ENCODE data around the gene CD247. TPM values are rescaled to one million over a fixed set of nuclear protein-coding genes. Genes with fewer than 3 reads are reported as not detected.
A peak's percentile ranks its signal among the peaks of the same experiment; 100 is the strongest.

Gene CD247
- total and polyA plus RNA-seq, 2 of the 13 experiments (the other 11 are each of a cell fraction or from before 2014, with no cell fraction given): 0.20 TPM; not detected in 1

DNA sequence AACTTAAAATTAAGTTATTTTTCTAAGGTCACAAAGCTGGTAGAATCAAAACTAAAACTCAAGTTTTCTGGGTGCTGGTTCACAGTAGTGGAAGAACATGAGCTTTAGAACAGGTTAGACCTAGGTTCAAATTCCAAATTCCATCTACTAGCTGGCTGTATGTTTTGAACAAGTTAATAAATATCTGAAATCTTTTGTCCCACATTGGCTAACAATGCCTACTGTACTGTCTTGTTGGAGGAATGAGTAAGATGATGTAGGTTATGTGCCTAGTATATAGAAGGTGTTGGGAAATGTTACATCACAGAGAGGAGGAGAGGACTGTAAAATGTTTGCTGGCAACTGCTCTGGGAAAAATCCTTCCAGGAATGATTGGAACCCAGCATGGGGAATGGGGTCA is 14.0 kb upstream of the CD247 start:
- Histone ChIP-seq H2AFZ (ENCODE audit: low read length) (no peak overlapping the region), H3K36me3 (replicated peaks in 1 of 2; ENCODE audit: control insufficient read depth in 1 of 2, insufficient read depth in 2 of 2, low read length in 2 of 2) (no peaks in the 10 kb centered on the region), H3K9ac (ENCODE audit: insufficient read depth, low read depth, low read length) (no peak overlapping the region), H3K79me2 (ENCODE audit: insufficient read depth, low read length) (no peaks in the 10 kb centered on the region), H3K4me3 (replicated peaks in 1 of 3; ENCODE audit: insufficient read depth in 1 of 3, low read depth in 2 of 3, low read length in 3 of 3) (no peak overlapping the region), H3K9me3 (ENCODE audit: low read length) (no peaks in the 10 kb centered on the region), H3K27ac (ENCODE audit: extremely low read length, insufficient read depth, low read length) (peak overlapping the region; percentile 57), H3K27me3 (ENCODE audit: control insufficient read depth in 1 of 2, insufficient read depth in 2 of 2, low read length in 2 of 2) (peaks cover 0 to 1% of the 10 kb centered on the region in 2 experiments; a peak in 2 of 5 replicates), H3K4me2 (ENCODE audit: low read depth, low read length) (peak overlapping the region; percentile 44), H3K4me1 (ENCODE audit: insufficient read depth, low read length) (peaks cover 23% of the 10 kb centered on the region), H4K20me1 (ENCODE audit: insufficient read depth, low read length) (no peaks in the 10 kb centered on the region)
- in situ Hi-C loops (cut with HindIII; ENCODE audit: extremely low pct_ligation_motif_present, low pct_unique_long_range_greater_than_20kb): loop anchor here (10.0 to 25.0 kb wide), 3 partner anchors 118 to 468 kb away; no protein-coding TSS in a partner anchor
- POLR2A ChIA-PET: interaction anchor here (2.7 kb wide), 1 partner anchor 21 kb away, joined by 9 read pairs; the partner anchor contains the start of gene CREG1
- ATAC-seq (peak; percentile 84), DNase-seq (ENCODE audit: low spot score) (peak; percentile 89), FAIRE-seq (peak; percentile 69)
- intact Hi-C loops (cut with micrococcal nuclease; ENCODE audit: unreplicated experiment): loop anchor here (2.0 to 5.0 kb wide), 2 partner anchors 90 to 265 kb away; no protein-coding TSS in a partner anchor
- no TSS peak for BruUV-seq (replicated peaks)
- CTCF ChIA-PET (ENCODE audit: low intra/inter-chr PET ratio, low total read pairs): interaction anchor here (2.8 kb wide), 1 partner anchor 131 kb away, joined by 15 read pairs; no protein-coding TSS in a partner anchor
- TF ChIP-seq SOX13 (IDR thresholded peaks at IDR 0.05): peak; percentile 56; the same call in 1 of the 2 replicates
- peak in 1 of 2 experiments; percentile 96; a peak in 2 of 4 replicates for TF ChIP-seq SOX13 (CRISPR knock-in tag; conservative IDR thresholded peaks at IDR 0.05 in 1 of 2, IDR thresholded peaks at IDR 0.05 in 1 of 2)
- peak; percentile 68; the same call in 1 of the 2 replicates for TF ChIP-seq HNF4G (IDR thresholded peaks at IDR 0.05; ENCODE audit: borderline replicate concordance, low read depth, low read length)
- TF ChIP-seq HNF4G (CRISPR knock-in tag; IDR thresholded peaks at IDR 0.05; ENCODE audit: borderline replicate concordance, low read depth): no peak
- peak; percentile 24; the same call in 1 of the 2 replicates for TF ChIP-seq DMAP1 (CRISPR knock-in tag; IDR thresholded peaks at IDR 0.05)
- peak; percentile 7; the same call in 1 of the 2 replicates for TF ChIP-seq FOSL2 (CRISPR knock-in tag; IDR thresholded peaks at IDR 0.05)
- TF ChIP-seq RCOR2 (CRISPR knock-in tag; IDR thresholded peaks at IDR 0.05): 0 out of 2 replicates have a peak, but pooled peaks have one; percentile 51
- TF ChIP-seq NCOR1 (IDR thresholded peaks at IDR 0.05; ENCODE audit: borderline replicate concordance, low read length): peak; percentile 86; the same call in 1 of the 2 replicates
- no peak for TF ChIP-seq ZNF660 (CRISPR knock-in tag; IDR thresholded peaks at IDR 0.05; ENCODE audit: borderline replicate concordance, low read depth)
- TF ChIP-seq ZNF776 (CRISPR knock-in tag; IDR thresholded peaks at IDR 0.05): no peak
- TF ChIP-seq SNAI1 (CRISPR knock-in tag; IDR thresholded peaks at IDR 0.05; ENCODE audit: borderline replicate concordance): no peak
- 0 out of 2 replicates have a peak, but pooled peaks have one; percentile 24 for TF ChIP-seq ZNF644 (CRISPR knock-in tag; IDR thresholded peaks at IDR 0.05; ENCODE audit: low read depth)
- no peak for TF ChIP-seq ZNF253 (CRISPR knock-in tag; IDR thresholded peaks at IDR 0.05; ENCODE audit: borderline replicate concordance)
- TF ChIP-seq, protein P1, sequence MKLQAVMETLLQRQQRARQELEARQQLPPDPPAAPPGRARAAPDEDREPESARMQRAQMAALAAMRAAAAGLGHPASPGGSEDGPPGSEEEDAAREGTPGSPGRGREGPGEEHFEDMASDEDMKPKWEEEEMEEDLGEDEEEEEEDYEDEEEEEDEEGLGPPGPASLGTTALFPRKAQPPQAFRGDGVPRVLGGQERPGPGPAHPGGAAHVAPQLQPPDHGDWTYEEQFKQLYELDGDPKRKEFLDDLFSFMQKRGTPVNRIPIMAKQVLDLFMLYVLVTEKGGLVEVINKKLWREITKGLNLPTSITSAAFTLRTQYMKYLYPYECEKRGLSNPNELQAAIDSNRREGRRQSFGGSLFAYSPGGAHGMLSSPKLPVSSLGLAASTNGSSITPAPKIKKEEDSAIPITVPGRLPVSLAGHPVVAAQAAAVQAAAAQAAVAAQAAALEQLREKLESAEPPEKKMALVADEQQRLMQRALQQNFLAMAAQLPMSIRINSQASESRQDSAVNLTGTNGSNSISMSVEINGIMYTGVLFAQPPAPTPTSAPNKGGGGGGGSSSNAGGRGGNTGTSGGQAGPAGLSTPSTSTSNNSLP (IDR thresholded peaks at IDR 0.05; ENCODE audit: low read depth, low read length): peak; percentile 81
- peak; percentile 94 for TF ChIP-seq BCL6 (CRISPR knock-in tag; IDR thresholded peaks at IDR 0.05)
- no peak for TF ChIP-seq ZNF17 (CRISPR knock-in tag; IDR thresholded peaks at IDR 0.05)
- peak in 1 of 2 experiments; percentile 30; a peak in 1 of 4 replicates for TF ChIP-seq KLF16 (CRISPR knock-in tag; IDR thresholded peaks at IDR 0.05)
- TF ChIP-seq FOXA3 (CRISPR knock-in tag; IDR thresholded peaks at IDR 0.05): peak; percentile 53
- peak; percentile 39 for TF ChIP-seq SAP130 (CRISPR knock-in tag; IDR thresholded peaks at IDR 0.05; ENCODE audit: low read depth)
- TF ChIP-seq ELF3 (CRISPR knock-in tag; IDR thresholded peaks at IDR 0.05): 0 out of 2 replicates have a peak, but pooled peaks have one; percentile 45
- no peak for TF ChIP-seq RBM39 (IDR thresholded peaks at IDR 0.05; ENCODE audit: low read depth, low read length, poor library complexity, severe bottlenecking)
- no peak for TF ChIP-seq ONECUT2 (CRISPR knock-in tag; IDR thresholded peaks at IDR 0.05)
- TF ChIP-seq SOX5 (CRISPR knock-in tag; IDR thresholded peaks at IDR 0.05; ENCODE audit: borderline replicate concordance): peak; percentile 97
- TF ChIP-seq U2AF1 (optimal IDR thresholded peaks at IDR 0.05; ENCODE audit: low read depth, low read length): no peak
- TF ChIP-seq HHEX (CRISPR knock-in tag; IDR thresholded peaks at IDR 0.05): 0 out of 2 replicates have a peak, but pooled peaks have one; percentile 22
- peak; percentile 42; the same call in 1 of the 2 replicates for TF ChIP-seq HMG20A (CRISPR knock-in tag; IDR thresholded peaks at IDR 0.05; ENCODE audit: borderline replicate concordance)
